ENCODE results near the gene JHY. TPM values are rescaled to one million over a fixed set of nuclear protein-coding genes. Genes with fewer than 3 reads are reported as not detected.

JHY gene
- 0.49 and 0.54 TPM in 2 replicates for total RNA-seq

GRCh38 chr11:122882189-122882856 is at the start of gene JHY:
JHY (plus strand) TSS chr11:122882759; CDS start chr11:122885850, 3,091 bp downstream.

DNA sequence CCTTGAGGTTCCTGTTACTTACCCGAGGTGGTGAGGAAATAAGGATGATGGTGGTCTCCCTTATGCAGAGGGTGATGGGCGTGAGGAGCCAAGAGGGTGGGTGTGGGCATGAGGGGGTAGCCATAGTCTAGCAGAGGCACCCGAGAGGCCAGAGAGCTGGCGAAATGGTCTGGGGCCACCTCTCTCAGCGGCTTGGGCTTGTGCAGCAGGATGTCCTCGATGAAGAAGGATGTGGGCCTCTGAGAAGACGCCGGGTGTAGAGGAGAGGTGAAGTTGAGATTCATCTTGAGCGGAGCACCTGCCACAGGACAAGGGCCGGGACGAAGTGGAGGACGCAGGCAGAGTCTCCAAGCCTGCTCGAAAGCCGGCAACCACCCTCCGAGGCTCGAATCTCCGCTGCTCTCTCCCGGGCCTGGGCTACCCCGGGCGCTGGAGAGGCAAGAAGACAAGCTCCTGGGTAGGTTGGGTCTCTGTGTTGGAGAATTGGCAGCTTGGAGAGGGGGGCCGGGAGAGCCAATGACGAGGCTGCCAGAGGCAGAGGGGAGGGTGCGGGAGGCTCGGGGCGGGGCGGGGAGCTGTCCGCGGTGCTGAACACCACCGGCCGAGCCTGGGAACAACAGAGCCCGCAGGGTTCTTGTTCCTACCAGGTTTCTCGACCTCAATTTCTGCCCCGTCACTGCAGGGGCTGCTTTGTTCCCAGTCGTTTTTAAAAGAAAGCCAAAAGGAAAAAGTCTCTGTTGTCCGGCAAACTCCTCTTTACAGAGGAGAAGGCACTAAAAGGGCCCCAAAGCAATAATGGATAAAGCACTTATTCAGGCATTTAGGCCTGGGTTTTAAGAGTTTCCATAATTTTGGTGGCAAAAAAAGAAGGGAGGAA is 99.1 kb downstream of the JHY start, which contains the start of gene BSX:
TSS of gene BSX (minus strand) at position 447 of the 877 bp plus-strand sequence. CDS start at position 284, 163 bp downstream.

Other genes with a start within 250 kb of the JHY start
- 6.0 and 16.8 TPM in 2 replicates for gene UBASH3B, start 227.0 kb upstream of the JHY start, total RNA-seq
- not detected in 2 replicates for gene CRTAM, start 44.3 kb upstream of the JHY start, total RNA-seq
- not detected in 2 replicates for gene BSX, start 99.1 kb downstream of the JHY start, total RNA-seq
- gene HSPA8, start 179.4 kb downstream of the JHY start, total RNA-seq = 1,994 and 2,025 TPM in 2 replicates